Right hindlimb (tissue), 1 donor: ENCODE results near the gene THEM4.
A peak's percentile ranks its signal among the peaks of the same experiment; 100 is the strongest.
"Not testable (repeated sequence)": the region's sequence is repeated elsewhere in the genome, so short reads cannot be mapped to it uniquely, and the experiment has no call there.

Experiments
- DNase-seq: peaks from one replicate; pipeline ENCODE4 v3.0.0-alpha.2; 2018

The THEM4 gene

DNA sequence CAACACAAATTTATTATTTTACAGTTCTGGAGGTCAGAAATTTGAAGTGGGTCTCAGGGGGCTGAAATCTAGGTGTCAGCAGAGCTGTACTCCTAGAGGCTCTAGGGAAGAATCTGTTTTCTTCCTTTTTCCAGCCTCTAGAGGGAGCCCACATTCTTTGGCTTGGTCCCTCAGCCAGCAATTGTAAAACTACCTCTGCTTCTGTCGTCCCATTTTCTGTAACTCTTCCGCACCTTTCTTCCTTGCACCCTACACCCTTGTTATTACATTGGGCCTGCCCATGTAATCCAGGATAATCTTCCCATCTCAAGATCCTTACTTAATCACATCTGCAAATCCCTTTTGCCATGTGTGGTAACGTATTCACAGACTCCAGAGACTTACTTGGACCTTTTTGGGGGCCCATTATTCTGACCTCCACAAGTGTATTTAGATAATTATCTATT lies 24.8 kb upstream of the THEM4 start:
- DNase-seq: peak; percentile 54

- DNase-seq: no peak
Measured at GRCh38 chr1:151924691-151925587, 15.6 kb upstream of the THEM4 start.

DNA sequence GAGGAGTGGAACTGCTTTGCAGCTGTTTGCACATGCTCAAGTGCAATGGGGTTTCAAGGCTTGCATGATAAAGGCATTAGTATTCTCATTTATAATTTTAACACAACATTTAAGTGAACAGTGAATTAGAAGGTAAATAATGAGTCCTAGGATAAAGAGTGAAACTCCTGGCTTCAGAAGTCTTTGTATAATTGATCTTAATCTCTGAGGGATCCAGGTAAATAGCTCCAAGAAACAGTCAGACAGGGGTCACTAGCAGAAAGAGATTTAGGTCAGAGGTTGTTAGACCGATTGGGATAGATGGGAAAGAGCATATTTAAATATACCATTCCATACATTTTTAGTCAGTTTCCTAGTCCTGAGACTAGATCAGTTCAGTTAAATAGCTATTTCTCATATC lies 14.1 kb upstream of the THEM4 start:
- no peak for DNase-seq

DNA sequence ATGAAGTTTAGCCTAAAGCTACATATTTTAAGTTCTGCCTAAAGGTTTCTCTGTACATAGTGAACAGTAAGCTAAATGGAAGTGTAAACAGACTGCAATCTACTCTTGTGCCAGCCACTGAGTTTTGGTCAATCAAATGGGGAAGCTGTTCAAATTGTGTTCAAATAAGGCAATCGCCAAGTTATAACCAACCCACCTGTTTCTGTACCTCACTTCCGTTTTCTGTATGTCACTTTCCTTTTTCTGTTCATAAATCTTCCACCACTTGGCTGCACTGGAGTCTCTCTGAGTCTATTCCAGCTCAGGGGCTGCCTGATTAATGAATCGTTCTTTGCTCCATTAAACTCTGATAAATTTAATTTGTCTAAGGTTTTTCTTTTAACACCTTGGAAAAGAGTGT lies 10.8 kb upstream of the THEM4 start:
- no peak for DNase-seq

- no peak for DNase-seq
Measured at GRCh38 chr1:151918819-151919610, 9.7 kb upstream of the THEM4 start.

GRCh38 chr1:151918156-151918555 lies 8.8 kb upstream of the THEM4 start:
- no peak for DNase-seq

DNA sequence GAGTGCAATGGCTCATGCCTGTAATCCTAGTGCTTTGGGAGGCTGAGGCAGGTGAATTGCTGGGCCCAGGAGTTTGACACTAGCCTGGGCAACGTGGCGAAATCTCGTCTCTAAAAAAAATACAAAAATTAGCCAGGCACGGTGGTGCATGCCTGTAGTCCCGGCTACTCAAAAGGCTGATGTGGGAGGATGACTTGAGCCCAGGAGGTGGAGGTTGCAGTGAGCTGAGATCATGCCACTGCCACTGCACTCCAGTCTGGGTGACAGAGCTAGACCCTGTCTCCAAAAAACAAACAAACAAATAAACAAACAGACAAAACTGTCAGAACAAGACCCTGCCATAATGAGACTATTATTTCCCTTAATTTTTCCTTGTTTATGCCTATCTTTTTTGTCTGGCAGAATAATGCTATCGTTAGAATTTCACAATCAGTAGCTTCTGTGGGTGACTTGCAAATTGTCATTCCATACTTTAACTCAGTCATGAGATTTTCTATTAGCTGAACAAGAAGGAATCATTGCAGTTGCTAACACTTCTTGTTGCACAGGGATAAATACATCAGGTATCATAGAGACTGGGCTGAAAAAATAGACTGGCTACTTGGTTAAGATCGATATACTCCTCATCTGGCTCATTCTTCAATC lies 7.5 kb upstream of the THEM4 start:
- no peak for DNase-seq

DNA sequence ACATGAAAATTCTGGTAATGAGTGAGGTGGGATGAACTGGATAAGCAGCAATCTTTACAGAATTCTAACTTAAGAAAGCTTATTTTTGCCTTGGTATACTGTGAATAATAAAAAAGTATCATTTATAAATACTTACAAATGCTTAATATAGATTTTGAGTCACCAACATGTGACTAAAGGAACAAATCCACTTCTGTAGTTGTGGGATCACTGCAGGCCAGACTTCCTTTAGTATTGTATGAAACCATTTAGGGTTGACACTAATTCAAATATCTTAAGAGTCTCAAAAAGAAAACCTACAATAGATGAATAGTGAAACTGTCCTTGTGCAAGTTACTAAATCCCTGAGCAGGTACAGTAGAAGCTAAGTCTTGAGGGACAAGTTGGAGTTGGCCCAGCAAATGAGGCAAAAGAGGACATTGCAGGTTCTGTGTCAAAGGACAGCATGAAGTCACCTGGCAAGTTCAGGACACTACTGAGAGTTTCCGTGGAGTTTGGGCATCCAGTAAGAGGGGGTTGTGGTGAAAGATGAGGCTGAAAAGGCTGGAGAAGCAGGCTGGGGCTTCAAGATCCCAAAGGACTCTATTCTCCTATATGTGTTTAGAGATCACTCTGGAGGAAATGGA lies 5.9 kb upstream of the THEM4 start:
- no peak for DNase-seq

DNA sequence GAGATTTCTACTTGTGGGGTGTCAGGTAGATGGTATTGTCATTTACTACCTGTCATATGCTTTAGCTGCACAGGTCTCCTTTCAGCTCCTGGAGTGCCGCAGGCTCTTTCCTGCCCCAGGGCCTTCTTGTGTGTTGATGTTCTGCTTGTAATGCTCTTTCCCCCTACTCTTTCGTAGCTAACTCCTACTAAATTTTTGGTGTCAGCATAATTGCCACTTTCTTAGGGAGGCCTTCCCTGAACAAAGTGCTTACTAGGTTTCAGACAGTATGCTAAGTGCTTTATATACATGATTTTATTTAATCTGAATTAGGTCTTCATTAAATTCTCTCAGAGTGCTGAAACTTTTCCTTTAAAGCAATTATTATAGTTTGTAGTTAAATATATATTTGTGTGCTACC lies 4.8 kb upstream of the THEM4 start:
- no peak for DNase-seq

DNA sequence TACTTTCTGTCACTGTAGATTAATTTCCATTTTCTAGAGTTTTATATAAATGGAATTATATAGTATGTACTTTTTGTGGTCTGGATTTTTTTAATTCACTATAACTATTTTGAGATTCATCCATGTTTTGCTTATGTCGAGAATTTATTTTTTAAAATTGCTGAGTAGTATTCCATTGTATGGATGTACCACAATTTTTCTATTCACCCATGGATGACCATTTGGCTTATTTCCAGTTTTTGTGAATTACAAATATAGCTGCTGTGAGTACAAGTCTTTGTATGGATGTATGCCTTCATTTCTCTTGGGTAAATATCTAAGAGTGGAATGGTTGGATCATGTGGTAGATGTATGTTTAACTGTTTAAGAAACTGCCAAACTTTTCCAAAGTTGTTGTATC lies 3.7 kb upstream of the THEM4 start:
- DNase-seq: no peak

GRCh38 chr1:151908228-151908691 lies 1.1 kb downstream of the THEM4 start:
- no peak for DNase-seq

DNA sequence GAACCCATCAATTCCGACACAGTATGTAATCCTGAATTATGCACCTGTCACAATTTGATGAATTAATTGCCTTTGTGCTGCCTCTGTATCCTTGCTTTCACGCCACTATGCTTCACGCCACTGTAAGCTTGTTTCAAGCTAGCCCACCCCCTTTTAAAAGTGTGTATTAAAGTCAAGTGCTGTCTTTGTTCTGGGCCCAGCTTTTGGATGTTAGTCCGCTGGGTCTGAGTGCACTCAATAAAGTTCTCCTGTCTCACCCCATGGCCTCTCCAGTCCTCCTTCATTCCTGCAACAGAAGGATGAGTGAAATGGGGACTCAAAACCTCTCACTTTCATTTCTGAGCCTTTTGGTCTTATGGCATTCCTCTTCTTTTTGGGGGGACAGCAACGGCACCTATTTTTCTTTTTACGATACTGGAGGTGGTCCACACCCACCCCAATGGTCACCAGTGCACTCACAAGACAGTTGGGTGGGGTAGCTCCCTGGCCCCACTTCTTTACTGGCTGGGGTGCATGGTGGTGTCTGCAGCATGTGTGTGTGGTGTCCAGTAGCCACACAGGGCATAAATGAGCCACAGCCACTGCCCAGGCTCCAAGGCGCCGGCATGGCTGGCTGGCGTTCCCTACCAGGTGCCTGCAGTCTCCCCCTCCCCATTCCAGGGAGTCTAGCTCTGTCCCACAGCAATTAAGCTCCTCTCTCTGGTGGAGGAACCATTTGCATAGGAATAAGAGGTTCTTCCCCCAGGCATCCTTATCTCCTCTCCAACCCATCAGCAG lies 1.8 kb downstream of the THEM4 start:
- DNase-seq: no peak

GRCh38 chr1:151906324-151906645 lies 3.0 kb downstream of the THEM4 start:
- not testable (repeated sequence) for DNase-seq

DNA sequence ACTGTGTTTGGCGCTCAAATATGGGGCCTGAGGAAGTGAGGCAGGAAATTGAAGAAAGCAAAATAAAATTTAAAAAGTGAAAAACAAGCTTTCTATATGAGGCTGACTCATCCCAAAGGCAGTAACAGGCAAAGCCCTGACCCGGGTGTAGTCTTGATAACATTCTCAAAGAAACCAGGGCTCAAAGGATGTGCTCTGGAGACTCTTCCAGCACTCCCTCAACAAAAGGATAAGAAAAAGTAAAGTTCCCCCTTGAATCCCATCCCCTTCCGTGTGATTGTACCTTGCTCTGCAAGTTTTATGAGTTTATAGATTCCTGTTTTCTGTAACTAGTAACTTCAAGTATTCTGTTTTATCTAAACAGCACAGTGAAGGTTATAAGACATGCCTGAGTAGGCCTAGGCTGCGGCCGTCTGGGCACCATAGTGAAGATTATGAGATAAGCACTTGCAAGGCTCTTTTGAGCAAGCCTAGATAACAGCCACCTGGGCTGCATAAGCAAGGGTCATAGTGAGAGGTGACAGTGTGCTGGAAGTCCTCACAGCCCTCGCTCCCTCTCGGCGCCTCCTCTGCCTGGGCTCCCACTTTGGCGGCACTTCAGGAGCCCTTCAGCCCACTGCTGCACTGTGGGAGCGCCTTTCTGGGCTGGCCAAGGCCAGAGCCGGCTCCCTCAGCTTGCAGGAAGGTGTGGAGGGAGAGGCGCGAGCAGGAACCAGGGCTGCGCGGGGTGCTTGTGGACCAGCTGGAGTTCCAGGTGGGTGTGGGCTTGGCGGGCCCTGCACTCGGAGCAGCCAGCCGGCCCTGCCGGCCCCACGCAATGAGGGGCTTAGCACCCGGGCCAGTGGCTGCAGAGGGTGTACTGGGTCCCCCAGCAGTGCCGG lies 3.6 kb downstream of the THEM4 start:
- not testable (repeated sequence) for DNase-seq

GRCh38 chr1:151905070-151905442 lies 4.3 kb downstream of the THEM4 start:
- DNase-seq: no peak

DNA sequence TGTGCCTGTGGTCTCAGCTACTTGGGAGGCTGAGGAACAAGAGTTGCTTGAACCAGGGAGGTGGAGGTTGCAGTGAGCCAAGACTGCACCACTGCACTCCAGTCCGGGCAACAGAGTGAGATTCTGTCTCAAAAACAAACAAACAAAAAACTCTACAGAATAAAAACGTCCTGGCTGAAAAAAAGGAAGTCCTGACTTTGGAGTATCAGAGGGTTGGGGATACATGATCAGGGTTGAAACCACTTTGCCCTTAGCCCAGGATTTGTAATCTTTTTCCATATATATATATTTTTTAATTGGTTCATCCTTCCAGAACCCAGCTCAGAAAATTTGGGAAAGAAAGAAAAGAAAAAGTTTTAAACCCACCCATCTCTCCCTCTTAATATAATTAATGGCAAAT lies 6.5 kb downstream of the THEM4 start:
- no peak for DNase-seq

DNA sequence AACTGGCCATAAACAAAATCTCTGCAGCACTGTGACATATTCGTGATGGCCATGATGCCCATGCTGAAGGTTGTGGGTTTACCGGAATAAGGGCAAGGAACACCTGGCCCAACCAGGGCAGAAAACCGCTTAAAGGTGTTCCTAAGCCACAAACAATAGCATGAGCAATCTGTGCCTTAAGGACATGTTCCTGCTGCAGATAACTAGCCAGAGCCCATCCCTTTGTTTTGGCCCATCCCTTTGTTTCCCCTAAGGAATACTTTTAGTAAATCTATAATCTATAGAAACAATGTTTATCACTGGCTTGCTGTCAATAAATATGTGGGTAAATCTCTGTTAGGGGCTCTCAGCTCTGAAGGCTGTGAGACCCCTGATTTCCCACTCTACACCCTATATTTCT lies 8.5 kb downstream of the THEM4 start:
- DNase-seq: not testable (repeated sequence)

DNA sequence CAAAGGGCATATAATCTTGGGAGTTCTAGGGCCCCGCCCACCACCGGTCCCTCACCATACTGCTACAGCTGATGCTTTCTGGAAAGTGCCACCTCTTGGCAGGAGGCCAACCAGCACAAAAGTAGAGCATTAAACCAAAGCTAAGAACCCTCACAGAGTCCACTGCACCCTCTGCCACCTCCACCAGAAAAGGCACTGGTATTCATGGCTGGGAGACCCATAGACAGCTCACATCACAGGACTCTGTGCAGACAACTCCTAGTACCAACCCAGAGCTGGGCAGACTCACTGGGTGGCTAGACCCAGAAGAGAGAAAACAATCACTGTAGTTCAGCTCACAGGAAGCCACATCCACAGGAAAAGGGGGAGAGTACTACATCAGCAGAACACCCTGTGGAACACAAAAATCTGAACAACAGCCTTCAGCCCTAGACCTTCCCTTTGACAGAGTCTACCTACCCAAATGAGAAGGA lies 10.8 kb downstream of the THEM4 start:
- DNase-seq: no peak

DNA sequence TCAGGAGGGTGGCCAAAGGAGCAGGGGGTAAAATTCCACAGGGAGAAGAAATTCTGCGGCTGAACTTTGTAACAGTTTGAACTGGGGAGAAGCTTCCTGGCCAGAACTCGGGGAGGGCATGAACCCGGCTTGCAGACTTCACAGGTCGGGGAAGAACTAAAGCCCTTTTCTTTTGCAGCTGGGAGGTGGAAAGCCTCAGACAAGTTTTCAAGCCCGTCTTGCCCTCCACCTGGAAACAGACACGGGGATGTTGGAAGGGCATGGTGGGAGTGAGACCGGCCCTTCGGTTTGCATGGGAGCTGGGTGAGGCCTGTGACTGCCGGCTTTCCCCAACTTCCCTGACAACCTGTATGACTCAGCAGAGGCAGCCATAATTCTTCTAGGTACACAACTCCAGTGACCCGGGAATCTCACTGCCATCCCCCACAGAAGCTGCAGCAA lies 11.3 kb downstream of the THEM4 start:
- no peak for DNase-seq

GRCh38 chr1:151893176-151893924 lies 16.0 kb downstream of the THEM4 start:
- DNase-seq: no peak
